ENCODE data around the gene TH.

The TH gene

DNA sequence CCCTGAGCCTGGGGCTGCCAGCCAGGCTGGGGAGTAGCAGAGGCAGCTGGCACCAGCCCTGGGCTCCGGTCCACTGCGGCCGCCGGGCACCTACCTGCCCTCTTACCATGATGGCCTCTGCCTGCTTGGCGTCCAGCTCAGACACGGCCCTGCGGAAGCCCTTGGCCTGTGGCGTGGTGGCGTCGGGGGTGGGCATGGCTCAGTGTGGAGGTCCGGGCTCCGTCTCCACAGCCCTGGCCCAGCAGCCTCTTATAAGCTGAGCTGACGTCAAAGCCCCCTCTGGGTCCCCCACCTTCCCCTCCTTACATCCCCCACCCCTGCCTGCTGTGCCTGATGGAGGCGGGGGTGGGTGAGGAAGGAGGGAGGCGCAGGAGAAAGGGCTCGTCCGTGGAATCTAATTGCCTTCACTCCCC lies at the start of gene TH:
Gene TH, minus strand, starts transcription at position 225 of the 413 bp plus-strand sequence. Its CDS starts 29 bp downstream, at position 196.
- no peak for DNase-seq (ENCODE audit: low read depth)

DNA sequence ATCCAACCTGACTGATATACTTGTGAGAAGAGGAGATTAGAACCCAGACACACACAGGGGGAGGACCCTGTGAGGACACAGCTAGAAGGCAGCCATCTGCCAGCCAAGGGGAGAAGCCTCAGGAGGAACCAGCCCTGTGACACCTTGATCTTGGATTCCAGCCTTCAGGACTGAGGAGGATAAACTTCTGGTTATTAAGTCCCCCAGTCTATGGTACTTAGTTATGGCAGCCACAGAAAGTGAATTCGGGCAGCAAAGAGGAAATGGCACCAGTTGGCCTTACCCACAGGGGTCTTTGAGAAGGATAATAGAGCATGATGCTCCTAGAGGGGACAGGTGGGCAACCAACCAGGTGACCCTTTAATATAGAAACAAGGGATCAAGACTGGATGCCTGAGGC lies 49.4 kb upstream of the TH start:
- no peak for DNase-seq (ENCODE audit: low read depth)

DNA sequence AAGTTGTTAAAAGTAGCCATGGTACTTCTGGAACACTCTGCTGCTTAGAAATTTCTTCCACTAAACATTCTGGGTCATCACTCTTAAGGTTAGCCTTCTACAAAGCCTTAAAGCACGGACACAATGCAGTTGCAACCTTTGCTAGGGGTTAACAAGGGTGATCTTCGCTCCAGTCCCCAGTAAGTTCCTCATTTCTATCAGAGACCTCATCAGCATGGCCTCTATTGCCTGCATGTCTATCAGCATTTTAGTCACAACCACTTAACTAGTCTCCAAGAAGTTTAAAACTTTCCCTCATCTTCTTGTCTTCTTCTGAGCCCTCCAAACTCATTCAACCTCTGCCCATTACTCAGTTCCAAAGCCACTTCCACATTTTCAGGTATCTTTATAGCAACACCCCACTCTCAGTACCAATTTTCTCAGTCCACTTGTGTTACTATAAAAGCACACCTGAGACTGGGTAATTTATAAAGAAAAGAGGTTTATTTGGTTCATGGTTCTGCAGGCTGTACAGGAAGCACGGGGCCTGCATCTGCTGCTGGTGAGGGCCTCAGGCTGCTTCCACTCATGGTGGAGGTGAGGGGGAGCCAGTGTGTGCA lies 48.7 kb upstream of the TH start:
- DNase-seq (ENCODE audit: low read depth), result no peak

DNA sequence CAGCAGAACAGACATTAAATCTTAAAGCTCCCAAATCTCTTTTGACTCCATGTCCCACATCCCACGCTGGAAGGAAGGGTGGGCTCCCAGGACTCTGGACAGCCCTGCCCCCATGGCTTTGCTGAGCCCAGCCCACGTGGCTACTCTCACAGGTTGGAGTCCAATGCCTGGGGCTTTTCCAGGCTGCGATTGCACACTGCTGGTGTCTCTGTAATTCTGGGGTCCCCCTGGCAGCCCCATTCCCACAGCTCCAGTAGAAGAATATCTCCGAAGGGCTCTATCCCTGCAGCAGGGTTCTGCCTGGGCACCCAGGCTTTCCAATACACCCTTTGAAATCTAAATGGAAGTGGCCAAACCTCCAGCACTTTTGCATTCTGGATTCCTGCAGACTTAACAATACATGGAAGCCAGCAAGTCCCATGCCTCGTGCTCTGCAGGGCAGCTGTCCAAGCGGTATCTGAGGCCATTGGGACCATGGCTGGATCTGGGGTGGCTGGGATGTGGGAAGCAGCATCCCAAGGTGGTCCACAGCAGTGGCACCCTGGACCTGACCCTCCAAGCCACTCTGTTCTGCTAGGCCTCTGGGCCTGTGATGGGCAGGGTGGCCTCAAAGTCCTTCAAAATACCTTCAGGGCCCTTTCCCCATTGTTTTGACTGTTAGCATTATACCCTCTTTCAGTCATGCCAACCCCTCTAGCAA lies 47.9 kb upstream of the TH start:
- no peak for DNase-seq (ENCODE audit: low read depth)

DNA sequence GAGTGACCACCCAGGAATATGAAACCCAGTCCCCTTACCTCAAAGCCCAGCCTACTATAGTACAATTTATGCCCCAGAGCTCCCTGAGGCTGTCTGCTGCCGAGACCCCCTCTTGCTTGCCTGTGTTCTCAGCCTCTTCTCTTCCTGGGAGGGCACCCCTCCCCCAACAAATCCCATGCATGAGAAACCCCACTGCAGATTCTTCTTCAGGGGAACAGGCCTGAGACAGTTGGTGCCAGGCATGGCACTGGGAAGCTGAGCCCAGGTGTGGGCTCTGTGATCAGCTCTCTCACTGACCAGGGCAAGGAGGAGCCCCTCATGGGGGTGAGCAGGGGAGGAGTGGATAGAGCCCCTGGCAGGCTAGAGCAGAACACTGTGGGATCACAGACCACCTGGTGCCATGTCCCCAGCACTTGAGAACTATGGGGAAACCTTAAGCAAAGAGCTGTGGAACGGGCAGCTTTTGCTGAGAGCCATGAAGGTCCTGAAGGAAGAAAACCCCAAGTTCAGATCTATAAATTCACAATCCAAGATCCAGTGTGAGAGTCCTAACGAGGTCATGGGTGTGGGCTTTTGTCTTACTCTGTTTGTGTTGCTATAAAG lies 46.5 kb upstream of the TH start:
- DNase-seq (ENCODE audit: low read depth), result no peak

DNA sequence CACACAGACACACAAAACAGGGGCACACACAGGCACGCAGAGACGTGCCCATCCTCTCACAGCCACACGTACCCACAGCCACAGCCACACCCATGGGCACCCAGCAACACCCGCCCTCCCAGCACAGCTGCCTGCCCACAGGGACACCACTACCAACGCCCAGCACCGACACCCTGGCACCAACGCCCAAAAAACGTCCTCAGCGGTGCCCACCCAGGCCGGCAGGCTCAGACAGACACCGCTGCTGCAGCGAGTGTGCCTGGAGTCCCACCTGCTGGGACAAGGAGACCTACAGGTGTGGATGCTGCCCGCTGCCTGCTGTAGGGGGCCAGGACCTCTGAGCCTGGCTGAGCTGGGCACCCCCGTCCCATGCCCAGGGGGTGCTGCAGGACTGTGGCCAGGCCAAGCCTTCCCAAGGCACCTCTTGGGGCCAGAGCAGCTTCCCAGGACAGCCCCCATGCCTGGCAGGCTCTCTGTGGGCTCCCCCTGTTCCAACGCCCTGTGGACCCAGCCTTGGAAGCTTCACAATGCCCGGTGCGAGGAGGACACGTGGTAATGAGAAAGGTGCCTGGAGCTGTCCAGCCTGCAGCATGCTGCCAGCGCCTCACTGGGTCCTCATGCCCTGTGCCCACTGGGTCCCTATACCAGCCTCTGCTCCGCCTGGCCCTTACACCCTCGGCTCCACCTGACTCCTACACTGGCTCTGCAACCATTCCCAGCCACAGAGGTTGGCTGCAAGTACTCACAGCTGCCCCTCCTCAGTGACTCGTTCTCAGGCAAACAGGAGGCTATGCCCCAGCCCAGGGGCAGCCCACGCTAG lies 45.8 kb upstream of the TH start:
- no peak for DNase-seq (ENCODE audit: low read depth)

DNA sequence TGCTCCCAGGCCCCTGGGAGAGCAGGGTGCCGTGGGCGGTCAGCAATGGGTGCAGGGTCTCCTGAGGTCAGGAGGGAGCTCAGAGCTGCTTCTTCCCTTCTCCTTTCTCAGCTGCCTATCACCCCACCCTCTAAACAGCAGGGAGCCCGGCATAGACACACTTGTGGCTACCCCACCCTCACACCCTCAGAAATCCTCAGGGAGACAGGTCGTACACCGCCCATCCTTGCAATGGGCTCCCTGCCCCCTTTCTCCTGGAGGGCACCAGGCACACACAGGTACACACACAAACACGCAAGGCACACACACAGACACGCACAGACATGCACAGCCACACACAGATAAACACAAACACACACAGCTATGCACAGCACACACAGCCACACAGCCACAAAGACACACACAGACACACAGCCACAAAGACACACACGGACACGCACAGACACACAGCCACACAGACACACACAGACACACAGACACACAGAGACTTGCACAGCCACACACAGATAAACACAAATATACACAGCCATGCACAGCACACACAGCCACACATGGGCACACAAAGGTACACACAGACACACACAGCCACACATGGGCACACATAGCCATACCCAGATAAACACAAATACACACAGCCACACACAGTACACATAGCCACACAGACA lies 44.9 kb upstream of the TH start:
- DNase-seq (ENCODE audit: low read depth), result no peak

DNA sequence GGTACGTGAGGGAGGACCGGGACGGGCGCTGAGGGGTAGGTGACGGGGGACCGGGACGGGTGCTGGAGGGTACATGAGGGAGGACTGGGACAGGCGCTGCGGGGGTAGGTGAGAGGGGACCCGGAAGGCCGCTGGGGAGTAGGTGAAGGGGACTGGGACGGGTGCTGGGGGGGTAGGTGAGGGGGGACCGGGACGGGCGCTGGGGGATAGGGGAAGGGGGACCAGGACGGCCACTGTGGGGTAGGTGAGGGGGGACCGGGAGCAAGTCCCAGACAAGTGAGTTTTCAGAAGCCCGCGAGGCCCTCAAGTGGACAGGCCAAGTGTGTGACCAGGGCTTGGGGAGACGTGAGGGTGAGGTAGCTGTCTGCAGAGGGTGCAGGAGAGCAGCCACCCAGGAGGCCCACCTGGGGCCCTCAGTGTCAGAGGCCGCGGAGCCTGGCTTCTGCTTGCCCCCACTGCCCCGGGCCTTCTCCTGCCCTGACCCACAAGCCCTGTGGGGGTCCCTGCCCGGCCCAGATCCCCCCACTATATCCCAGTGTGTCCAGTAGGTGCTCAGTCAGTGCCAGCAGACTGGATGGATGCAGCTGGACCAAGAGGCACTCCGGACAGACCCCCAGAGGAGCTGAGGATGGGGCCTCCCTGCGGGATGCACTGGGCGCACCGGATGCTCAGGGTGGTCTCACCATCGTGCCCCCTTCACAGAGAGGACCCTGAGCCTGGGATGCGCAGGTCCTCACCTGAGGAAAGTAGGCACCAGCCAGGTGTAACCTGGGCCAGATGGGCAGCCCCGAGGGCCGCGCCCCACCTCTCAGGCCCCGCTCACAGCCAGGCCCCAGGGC lies 44.2 kb upstream of the TH start:
- no peak for DNase-seq (ENCODE audit: low read depth)

DNA sequence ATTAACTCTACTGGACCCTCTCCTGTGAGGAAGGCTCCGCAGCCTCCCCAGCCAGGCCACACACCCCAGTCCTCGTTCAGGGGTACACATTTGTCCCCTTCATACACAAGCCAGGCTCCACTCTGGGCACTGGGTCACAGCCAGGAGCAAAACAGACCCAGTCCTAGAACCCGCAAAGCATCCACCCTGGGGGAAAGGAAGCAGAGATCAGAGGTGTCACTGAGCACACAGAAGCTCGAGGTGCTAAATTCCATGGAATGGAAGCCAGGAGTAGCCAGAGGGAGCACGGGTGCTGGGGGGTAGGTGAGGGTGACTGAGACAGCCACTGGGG lies 43.6 kb upstream of the TH start:
- no peak for DNase-seq (ENCODE audit: low read depth)

DNA sequence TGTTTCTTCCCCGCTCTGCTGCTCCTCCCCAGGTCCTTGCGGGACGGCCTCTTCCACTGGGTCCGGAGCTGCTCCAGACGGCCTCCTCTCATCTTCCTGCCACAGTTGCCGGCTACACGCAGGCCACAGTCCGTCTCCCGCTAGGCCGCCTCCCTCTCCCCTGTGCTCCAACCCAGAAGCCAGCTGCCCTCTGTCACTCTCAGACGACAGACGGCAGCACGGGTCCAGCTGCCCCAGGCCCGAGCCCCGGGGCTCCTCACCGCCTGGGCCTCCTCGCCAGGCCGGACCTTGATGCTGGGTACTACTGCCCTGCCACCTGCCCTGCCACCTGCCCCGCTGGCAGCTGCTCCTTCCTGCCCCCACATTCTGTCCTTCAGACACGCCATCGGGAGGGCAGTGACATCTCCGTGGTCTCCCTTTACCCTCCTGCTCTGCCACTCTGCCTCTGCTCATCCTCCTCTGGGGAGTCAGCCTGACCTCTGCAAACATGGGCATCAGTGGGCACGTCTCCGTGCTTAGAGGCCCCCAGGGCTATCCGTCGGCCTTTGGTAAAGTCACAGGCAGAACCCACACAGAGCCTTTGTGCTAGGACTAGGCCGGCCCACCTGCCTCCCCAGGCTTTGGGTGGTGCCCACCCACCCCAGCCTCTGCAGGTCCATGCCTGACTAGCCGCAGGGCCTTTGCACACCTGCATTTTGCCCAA lies 43.1 kb upstream of the TH start:
- DNase-seq (ENCODE audit: low read depth), result no peak

DNA sequence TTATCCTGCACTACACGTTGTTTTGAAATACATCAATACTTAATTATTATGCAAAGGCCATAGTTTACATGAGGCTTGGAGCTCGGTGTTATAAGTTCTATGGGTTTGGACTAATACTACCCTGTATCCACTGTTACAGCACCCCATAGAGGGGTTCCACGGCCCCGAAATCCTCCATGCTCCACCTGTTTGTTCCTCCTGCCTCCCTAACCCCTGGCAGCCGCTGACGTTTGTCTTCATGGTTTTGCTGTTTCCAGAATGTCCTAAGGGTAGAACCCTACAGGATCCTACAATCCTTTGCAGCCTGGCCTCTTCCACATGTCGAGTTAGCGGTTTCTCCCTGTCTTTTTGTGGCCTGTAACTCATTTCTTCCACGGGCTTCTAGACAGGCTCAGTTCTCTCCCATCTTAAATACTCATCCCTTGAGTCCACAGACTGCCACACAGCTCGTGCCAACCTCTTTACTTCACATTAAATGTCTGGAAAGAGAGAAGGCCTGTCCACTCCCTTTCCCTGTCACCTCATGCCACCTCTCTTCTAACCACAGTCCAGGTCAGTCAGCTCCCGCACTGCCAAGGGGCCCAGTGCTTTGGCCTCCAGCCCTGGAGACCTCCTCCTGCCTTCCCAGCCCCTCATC lies 42.4 kb upstream of the TH start:
- DNase-seq (ENCODE audit: low read depth), result no peak

DNA sequence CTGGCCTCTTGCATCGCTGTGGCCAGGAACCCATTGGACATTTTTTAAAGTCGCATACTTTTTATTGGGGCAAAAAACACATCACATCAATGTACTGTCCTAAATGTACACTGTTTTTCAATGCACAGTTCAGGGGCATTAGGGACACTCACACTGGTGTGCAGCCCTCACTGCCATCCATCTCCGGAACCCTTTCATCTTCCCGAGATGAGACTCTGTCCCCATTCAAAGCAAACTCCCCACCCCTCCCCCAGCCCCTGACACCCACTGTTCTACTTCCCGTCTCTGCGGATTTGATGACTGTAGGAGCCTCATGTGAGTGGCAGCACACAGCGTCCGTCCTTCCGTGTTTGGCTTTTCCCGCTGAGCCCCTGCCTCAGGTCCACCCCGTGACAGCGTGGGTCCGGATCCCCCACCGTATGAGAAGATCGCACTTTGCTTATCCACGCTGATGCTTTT lies 41.8 kb upstream of the TH start:
- no peak for DNase-seq (ENCODE audit: low read depth)

DNA sequence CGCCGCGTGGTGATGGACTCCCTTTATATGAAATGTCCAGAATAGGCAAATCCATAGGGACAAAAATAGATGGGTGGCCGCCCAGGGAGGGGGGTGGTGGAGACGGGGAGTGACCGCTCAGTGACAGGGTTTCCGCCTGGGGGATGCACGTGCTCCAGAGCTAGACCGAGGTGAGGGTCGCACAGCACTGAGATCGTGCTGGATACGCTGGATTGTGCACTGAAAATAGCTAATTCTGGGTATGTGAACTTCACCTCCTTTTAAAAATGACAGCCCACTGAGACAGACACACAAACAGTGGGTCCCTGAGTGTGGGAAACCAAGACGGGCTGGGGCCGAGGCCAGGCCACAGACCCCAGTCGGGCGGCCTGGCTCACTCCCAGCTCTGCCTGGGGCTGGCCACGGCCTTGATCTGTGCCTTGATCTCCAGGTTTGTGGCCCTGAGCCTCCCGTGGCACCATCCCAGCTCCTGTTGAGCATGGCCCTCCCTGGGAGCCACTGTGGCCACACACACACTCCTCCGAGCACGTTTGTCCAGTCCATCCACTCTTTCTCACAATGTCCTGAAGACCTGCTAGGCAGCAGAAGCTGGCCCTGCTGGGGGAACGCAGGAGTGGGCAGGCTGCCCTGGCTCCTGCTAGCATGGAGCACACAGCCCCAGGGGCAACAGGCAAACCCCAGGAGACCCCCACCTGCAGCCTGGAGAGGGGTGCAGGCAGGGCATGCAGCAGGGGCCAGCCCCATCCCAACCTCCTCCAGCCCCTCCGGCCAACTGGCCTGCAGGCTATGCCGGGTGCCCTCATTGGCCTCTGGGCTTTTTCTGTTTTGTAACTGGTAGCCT lies 41.0 kb upstream of the TH start:
- DNase-seq (ENCODE audit: low read depth), result no peak

DNA sequence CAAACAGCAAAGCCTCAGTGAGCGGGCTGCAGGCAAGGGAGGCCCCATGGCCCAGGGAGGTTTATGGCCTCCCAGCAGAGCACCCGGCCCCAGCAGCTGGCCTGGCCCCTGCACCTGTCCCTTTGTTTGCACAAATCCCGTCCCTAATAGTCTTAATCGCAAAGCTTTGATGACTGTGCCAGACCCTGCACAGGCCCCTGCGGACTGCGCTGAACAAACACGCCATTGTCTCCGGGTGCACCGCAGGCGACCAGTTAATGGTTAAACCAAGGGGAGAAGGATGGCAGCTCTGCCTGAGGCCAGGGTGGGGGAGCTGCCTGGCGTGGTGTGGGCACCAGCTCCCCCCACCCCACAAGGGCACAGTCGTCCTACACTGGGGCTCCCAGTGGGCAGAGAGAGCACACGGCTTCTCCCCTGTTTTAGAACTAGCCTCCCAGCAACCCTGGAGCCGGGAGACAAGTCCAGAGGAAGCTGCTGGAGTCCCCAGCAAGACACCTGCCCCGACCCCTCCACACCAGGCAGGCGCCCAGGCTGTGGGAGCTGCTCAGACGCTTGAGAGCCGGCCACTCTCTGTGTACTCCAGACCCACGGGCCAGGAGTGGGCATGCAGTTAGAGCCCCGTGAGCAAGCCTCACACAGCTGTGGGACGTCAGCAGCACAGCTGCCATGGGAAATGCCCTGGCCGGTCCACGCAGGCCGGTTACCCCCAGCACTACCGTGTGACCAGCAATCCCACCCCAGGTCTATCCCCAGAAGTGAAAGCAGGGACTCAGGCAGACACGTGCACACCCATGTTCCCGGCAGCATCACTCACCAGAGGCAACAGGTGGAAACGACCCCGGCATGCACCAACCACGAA lies 39.7 kb upstream of the TH start:
- no peak for DNase-seq (ENCODE audit: low read depth)

DNA sequence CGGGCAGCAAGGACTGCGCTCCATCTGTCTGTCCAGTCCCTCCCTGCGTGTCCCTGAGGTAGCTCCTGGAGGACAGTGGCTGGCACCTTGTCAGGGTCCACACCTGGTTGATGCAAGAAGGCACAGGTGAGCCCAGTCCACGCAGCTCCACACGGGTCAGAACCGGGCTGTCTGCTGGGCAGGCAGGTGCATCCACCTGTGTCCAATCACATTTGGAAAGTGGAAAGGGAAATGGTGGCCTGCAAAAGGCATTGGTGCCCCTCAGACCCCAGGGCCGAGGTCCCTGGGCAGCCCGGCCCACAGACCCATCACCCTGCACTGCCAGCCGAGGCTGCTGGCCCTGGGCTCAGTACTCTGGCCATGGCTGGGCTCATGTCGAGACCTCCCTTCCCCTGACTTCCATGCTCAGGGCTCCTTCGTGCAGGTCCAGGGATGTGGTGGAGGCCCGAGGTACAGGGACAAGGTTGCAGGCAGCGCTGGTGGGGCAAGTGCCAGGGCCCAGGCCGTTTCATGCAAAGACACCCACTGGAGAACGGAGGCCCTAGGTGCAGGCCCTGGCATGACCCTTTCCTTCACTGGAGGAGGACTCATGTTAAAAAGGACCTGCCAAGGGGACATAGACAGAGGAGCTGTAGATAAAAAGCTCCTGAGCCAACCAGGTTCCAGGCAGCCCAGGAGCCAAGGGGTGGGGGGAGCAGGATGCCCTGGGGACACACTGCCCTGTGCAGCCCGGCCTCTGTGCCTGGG lies 38.9 kb upstream of the TH start:
- no peak for DNase-seq (ENCODE audit: low read depth)

DNA sequence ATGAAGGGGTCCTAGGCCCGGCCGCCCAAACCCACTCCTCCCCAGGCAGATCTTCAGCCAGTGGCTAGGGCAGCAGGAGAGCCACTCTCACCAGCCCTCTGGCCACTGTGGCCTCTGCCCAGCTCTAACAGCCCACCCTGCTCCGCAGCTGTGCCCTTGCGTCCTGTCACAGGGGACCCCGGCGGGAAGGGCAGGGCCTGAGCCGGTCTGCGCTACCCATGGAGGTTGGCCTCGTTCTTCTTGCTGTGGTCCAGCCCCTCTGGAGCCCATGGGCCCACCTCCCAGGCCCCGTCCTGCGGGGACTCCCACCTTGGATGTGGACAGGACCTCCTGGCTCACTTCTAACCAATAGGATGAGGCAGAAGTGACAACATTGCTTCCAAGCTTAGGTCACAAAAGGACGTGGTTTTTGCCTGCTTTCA lies 38.3 kb upstream of the TH start:
- DNase-seq (ENCODE audit: low read depth), result no peak

DNA sequence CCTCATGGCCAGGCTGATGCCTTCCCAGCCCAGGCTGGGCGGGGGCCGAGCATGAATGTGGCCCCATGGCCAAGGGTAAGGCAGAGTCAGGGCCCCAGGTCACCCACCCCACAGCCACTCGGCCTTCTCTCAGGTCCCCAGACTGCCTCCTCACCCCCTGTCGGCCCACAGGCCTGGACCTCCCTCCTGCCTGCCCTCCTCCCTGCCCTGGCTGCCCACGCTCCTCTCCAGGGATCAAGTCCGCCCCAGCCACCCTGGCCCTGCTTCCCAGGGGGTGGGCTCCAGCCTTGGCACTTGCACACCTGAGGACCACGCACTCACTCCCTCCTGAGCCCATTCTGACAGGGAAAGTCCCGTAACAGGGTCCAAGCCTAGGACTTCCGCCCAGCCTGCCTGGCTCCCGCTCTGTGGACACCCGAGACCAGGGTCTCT lies 37.8 kb upstream of the TH start:
- no peak for DNase-seq (ENCODE audit: low read depth)
